HG03520 (cell line): ENCODE results near the gene EPN2.

ENCODE experiments used
- ATAC-seq: cut with Tn5 transposase; IDR thresholded peaks from one replicate; pipeline ENCODE4 v1.9.1; 2021; ENCODE audit warnings: mild to moderate bottlenecking, moderate library complexity; ENCODE audit not compliant: unreplicated experiment

The EPN2 gene

GRCh38 chr17:19290066-19290705 is 53.0 kb downstream of the EPN2 start:
- no peak for ATAC-seq

GRCh38 chr17:19291646-19292376 is 54.6 kb downstream of the EPN2 start:
- no peak for ATAC-seq

GRCh38 chr17:19292377-19292711 is 55.2 kb downstream of the EPN2 start:
- ATAC-seq, result no peak

- ATAC-seq, result no peak
These were observed 57.3 kb downstream of the EPN2 start for GRCh38 chr17:19294443-19294842.

- ATAC-seq, result no peak
These were observed 58.4 kb downstream of the EPN2 start for GRCh38 chr17:19295473-19296135.

- ATAC-seq, result no peak
These were observed 59.9 kb downstream of the EPN2 start for GRCh38 chr17:19296786-19297778.

GRCh38 chr17:19298569-19299213 is 61.5 kb downstream of the EPN2 start:
- ATAC-seq, result no peak

GRCh38 chr17:19299214-19299747 is 62.1 kb downstream of the EPN2 start:
- ATAC-seq, result no peak

GRCh38 chr17:19299866-19300265 is 62.7 kb downstream of the EPN2 start:
- ATAC-seq, result no peak

- ATAC-seq, result no peak
These were observed 64.2 kb downstream of the EPN2 start for GRCh38 chr17:19301274-19301951.

- ATAC-seq, result no peak
These were observed 64.8 kb downstream of the EPN2 start for GRCh38 chr17:19301973-19302372.

GRCh38 chr17:19302791-19303331 is 65.7 kb downstream of the EPN2 start:
- no peak for ATAC-seq

- ATAC-seq, result no peak
These were observed 66.2 kb downstream of the EPN2 start for GRCh38 chr17:19303367-19303776.

GRCh38 chr17:19304209-19304608 is 67.0 kb downstream of the EPN2 start:
- ATAC-seq, result no peak

GRCh38 chr17:19304751-19305150 is 67.6 kb downstream of the EPN2 start:
- ATAC-seq, result no peak

GRCh38 chr17:19305256-19305655 is 68.1 kb downstream of the EPN2 start:
- ATAC-seq, result no peak

- no peak for ATAC-seq
These were observed 68.6 kb downstream of the EPN2 start for GRCh38 chr17:19305761-19306159.

- ATAC-seq, result peak; percentile 86
These were observed 69.3 kb downstream of the EPN2 start for GRCh38 chr17:19306160-19307111.
